ENCODE results near the gene MORN5.

GRCh38 chr9:122119721-122120120 is 40.0 kb upstream of the MORN5 start:
- TF ChIP-seq CTCF (conservative IDR thresholded peaks at IDR 0.05; ENCODE audit: low read length) = no peak
- no peak for TF ChIP-seq EZH2phosphoT487 (IDR thresholded peaks at IDR 0.05; ENCODE audit: borderline replicate concordance)

Measured in Loucy (cell line).